ENCODE measurements around the gene GPR75.
"Not testable (repeated sequence)": the region's sequence is repeated elsewhere in the genome, so short reads cannot be mapped to it uniquely, and the experiment has no call there.

The GPR75 gene

DNA sequence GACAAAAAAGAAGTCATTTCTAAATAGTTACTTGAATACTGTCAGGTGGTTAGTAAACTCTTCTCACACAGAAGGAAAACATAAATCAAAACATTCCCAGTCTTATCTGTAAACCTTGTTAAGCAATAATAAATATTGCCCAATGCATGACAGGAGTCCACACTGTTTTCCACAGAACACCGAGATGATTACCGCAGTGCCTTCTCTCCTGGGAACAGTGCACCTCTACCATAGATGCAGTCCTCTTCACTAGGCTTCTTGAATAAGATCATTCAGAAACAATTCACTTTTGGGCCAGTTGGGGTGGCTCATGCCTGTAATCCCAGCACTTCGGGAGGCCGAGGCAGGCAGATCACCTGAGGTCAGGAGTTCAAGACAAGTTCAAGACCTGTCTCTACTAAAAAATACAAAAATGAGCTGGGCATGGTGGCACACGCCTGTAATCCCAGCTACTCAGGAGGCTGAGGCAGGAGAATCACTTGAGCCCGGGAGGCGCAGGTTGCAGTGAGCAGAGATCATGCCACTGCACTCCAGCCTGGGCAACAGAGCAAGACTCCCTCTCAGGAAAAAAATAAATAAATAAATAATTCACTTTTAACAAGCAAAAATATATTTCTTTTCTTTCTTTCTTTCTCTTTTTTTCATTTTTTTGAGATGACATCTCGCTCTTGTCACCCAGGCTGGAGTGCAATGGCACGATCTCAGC lies 8.6 kb downstream of the GPR75 start:
- DNase-seq = not testable (repeated sequence)

DNA sequence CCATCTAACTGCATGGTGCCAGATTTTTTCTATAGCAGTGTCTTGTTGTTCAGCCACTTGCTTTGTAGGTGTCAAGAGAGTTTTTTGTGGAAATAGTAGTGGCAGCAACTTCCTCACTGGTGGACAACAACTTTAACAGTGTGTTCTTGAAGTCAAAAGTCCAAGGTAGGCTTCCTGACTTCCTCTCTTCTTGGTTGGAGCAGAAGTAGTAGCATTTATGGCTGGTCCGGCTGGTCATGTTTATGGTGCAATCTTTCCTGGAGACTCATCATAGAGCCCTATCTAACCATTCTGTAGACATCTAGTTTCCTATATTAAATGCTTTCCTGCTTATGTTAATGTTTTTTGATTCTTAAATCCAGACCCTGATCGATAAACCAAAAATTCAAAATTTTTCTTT lies 11.7 kb downstream of the GPR75 start:
- DNase-seq = no peak

GRCh38 chr2:53843595-53843994 lies 16.2 kb downstream of the GPR75 start:
- DNase-seq = no peak

GRCh38 chr2:53842891-53843290 lies 16.9 kb downstream of the GPR75 start:
- no peak for DNase-seq

DNA sequence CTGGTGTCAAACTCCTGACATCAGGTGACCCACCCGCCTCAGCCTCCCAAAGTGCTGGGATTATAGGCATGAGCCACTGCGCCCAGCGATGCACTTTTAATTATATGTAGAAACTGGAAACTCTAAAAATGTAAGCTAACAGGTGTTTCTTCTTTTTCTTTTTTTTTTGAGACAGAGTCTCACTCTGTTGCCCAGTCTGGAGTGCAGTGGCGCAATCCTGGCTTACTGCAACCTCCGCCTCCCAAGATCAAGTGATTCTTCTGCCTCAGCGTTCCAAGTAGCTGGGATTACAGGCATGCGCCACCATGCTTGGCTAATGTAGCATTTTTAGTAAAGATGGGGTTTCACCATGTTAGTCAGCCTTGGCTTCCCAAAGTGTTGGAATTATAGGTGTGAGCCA lies 18.1 kb downstream of the GPR75 start:
- not testable (repeated sequence) for DNase-seq

DNA sequence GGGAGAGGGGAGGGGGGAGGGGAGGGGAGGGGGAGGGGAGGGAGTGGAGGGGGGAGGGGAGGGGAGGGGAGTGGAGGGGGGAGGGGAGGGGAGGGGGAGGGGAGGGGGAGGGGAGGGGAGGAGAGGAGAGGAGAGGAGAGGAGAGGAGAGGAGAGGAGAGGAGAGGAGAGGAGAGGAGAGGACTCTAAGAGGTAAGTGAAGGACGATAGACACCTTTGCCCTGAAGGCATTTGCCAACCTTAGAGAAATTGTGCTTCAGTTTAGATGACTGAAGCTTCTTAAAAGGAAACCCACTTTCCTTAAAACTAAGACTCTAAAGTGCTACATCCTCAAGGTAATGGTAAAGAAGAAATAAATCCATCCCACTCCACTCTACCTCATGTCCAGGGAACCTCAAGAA lies 19.2 kb downstream of the GPR75 start:
- no peak for DNase-seq

DNA sequence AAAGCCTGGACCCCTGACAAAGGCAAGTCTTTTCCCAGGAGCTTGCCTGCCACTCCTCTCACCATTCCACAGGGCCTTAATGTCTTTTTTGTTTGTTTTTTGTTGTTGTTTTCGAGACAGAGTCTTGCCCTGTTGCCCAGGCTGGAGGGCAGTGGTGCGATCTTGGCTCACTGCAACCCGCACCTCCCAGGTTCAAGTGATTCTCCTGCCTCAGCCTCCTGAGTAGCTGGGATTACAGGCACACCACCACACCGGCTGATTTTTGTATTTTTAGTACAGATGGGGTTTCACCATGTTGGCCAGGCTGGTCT lies 29.8 kb downstream of the GPR75 start:
- not testable (repeated sequence) for DNase-seq

GRCh38 chr2:53829273-53829979 lies 30.3 kb downstream of the GPR75 start:
- no peak for DNase-seq

DNA sequence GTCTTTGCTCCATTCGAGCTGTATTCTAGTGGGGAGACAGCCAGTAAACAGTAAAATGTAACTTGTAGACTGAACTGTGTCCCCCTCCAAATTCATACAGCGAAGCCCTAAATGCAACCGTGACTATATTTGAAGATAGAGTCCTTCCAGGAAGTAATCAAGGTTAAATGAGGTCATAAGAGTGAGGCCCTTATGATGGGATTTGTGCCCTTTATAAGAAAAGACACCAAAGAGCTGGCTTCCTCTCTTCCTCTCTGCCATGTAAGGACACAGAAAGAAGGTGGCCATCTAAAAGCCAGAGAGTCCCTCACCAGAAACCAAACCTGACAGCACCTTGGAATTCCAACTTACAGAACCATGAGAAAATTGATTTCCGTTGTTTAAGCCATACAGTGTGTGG lies 31.4 kb downstream of the GPR75 start:
- no peak for DNase-seq

DNA sequence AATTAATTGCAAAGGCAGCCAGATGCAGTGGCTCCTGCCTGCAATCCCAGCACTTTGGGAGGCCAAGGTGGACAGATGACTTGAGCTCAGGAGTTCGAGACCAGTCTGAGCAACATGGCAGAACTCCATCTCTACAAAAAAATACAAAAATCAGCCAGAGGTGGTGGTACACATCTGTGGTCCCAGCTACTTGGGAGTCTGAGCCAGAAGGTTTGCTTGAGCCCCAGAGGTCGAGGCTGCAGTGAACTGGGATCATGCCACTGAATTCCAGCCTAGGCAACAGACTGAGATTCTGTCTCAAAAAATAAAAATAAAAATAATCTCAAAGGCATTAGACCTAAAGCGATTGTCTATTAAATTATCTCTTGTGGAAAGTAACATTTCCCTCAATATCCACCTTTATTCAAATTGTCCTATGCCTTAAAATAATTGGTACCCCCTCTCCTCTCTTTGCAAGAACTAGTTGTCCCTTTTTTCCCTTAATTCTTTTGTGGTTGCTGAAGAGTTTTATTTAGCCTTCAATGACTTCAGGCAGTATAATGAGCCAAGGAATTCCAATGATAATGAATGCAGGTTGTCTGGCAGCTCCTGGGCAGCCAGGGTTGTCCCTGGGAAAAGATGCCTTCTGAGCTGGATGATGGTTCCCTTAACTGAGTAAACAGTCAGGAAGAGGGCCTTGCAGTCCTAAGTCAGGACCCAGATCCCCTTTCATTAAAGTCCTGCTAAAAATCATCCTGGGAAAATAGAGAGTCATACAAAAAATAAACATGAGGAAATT lies 32.2 kb downstream of the GPR75 start:
- no peak for DNase-seq

DNA sequence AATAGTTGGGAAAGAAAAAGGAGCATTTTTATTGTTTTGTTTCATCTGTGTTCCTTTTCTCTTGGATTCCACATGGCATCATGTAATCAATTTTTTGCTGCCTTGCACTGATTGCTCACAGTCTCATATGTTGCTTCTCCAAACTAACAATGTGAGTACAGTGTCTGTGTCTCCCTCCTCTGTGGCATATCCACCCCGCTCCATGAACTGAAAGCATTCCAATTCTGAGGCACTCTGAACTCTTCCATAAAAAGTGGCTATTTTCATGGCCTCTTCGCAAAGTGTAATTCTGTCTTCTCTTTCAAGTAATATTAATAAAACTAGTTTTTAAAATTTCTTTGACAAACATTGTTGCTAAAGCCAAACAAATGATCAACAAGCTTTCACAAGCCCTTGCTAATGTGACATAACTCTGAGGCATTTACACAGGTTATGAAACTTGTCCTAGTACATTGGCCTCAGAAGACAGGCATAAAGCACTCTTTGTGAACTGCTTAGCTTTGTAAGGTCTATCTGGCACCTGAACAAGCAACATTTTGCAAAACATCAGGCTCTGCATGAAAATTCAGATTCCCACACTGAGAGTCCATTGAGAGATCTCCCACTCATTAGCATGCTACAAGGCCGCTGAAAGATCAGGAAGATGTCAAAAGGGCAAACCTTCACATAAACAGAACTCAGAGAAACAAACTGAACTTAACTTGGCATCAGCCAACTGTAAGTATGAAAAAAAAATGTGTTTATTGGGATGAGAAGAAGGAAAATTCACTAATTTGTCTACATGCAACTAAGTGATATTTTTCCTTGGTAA lies 33.0 kb downstream of the GPR75 start:
- DNase-seq = no peak

GRCh38 chr2:53826030-53826410 lies 33.7 kb downstream of the GPR75 start:
- no peak for DNase-seq

DNA sequence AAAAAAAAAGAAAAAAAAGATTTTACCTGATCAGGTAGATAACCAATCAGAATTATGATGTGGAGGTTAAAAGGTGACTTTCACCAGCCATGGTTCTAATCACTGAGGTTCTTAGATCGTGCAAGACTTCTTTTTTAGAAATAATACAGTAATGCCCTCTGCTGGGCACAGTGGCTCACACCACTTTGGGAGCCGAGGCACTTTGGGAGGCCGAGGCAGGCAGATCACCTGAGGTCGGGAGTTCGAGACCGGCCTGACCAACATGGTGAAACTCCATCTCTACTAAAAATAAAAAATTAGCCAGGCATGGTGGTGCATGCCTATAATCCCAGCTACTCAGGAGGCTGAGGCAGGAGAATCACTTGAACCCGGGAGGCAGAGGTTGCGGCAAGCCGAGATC lies 36.1 kb downstream of the GPR75 start:
- DNase-seq = not testable (repeated sequence)

DNA sequence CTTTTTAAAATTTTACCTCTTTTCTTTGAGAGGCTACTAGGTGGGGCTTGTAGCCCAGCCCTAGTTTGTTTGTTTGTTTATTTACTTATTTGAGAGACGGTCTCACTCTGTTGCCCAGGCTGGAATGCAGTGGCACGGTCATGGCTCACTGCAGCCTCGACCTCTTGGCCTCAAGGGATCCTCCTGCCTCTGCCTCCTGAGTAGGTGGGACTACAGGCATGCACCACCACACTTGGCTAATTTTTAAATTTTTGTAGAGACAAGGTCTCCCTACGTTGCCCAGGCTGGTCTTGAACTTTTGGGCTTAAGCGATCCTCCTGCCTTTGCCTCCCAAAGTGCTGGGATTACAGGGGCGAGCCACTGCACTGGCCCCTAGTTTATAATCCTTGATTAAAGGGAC lies 38.0 kb downstream of the GPR75 start:
- no peak for DNase-seq

DNA sequence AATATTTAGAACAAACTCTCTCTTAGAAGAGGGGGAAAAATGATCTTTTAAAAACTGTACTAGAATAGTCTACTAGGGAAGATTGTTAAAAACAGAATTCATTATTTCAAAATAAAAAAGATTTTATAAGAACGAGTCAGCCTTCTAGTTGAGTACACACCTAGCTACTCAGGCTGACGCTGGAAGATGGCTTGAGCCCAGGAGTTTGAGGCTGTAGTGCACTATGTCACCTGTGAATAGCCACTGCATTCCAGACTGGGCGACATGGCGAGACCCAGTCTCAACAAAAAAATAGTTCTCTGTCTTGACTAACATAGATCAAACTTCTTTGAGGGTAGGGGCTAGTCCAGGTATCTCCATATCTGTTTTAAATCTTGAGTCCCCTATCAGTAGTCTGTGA lies 39.1 kb downstream of the GPR75 start:
- no peak for DNase-seq

- DNase-seq = no peak
Measured at GRCh38 chr2:53820048-53820447, 39.7 kb downstream of the GPR75 start.

DNA sequence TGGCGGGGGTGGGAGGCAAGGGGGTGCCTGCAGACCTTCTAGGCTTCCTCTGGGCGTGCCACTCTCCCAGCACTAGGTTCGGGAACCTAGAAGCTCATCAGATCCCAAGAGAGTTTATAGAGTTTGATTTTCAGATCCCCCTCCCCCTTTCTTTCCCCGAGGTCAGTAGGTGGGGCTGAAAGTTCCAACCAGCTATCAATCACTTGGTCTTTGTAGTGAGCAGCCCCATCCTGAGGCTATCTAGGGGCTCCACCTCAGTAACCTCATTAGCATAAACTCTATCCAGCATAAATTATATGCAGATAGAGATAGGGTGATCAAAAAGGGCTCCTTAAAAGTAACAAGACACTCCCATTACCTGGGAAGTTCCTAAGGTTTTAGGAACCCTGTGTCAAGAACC lies 40.1 kb downstream of the GPR75 start:
- DNase-seq = no peak

- DNase-seq = no peak
Measured at GRCh38 chr2:53818854-53819435, 40.8 kb downstream of the GPR75 start.

- no peak for DNase-seq
Measured at GRCh38 chr2:53813151-53813550, 46.6 kb downstream of the GPR75 start.

DNA sequence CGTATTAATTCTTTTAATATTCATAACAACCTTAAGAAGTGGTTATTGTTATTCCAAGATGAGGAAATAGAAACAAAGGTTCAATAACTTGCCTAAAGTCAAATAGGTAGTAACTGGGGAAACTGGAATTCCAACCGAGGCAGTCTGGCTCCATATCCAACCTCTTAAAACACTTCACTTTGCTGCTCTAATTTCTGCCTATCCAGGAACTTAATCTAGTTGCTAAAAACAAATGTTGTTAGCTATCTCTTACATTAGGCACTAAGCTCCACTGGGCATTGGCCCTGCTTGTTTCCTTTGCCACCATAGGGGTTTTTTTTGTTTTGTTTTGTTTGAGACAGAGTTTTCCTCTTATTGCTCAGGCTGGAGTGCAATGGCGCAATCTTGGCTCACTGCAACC lies 48.2 kb downstream of the GPR75 start:
- DNase-seq = no peak
